Tibial nerve (tissue), 4 donors: ENCODE measurements around the gene MYPN. TPM values are rescaled to one million over a fixed set of nuclear protein-coding genes. Genes with fewer than 3 reads are reported as not detected.
"Not testable (repeated sequence)": the region's sequence is repeated elsewhere in the genome, so short reads cannot be mapped to it uniquely, and the experiment has no call there.

ENCODE experiments used
- DNase-seq, 2 donors: peaks; one replicate each; pipeline ENCODE4 v3.0.0-alpha.2; 2019; ENCODE audit warnings: low spot score in 2 of 2
- H3K27ac ChIP-seq, 4 donors: fragments of 200-600 bp; sonication (generic) in 3 of 4; one replicate each; pipeline ENCODE4 v1.5.1; 2017 to 2019; ENCODE audit warnings: mild to moderate bottlenecking in 1 of 4
- H3K27me3 ChIP-seq, 2 donors: fragments of 200-600 bp; sonication (generic) in 1 of 2; one replicate each; pipeline versions ENCODE4 v1.5.1 to v1.6.0; 2017 to 2019
- H3K36me3 ChIP-seq, 3 donors: fragments of 200-600 bp; sonication (generic); one replicate each; pipeline ENCODE4 v1.5.1; 2018 to 2019
- H3K4me1 ChIP-seq, 4 donors: fragments of 200-600 bp; sonication (generic) in 3 of 4; one replicate each; pipeline ENCODE4 v1.5.1; 2017 to 2019
- H3K4me3 ChIP-seq, 4 donors: fragments of 200-600 bp; sonication (generic) in 3 of 4; one replicate each; pipeline ENCODE4 v1.5.1; 2017 to 2019; ENCODE audit warnings: mild to moderate bottlenecking in 1 of 4, moderate library complexity in 1 of 4
- H3K9me3 ChIP-seq, 4 donors: fragments of 200-600 bp; sonication (generic) in 3 of 4; one replicate each; pipeline ENCODE4 v1.5.1; 2017 to 2019
- CTCF ChIP-seq, 5 experiments: fragments of 200-600 bp in 3 of 5; fragments of 450-650 bp in 2 of 5; sonication (generic) in 3 of 5; IDR thresholded peaks; one replicate each; pipeline ENCODE4 v1.5.1; 2016 to 2019; ENCODE audit warnings: antibody characterized with exemption in 5 of 5, mild to moderate bottlenecking in 3 of 5, moderate library complexity in 2 of 5
- EP300 ChIP-seq, 2 donors: sonication (generic); formaldehyde crosslinking; IDR thresholded peaks; one replicate each; pipeline ENCODE4 v1.6.1; 2017; ENCODE audit warnings: antibody characterized with exemption in 2 of 2, mild to moderate bottlenecking in 1 of 2
- POLR2A ChIP-seq, 2 donors: fragments of 450-650 bp; IDR thresholded peaks; one replicate each; pipeline ENCODE4 v1.6.1; 2017; ENCODE audit warnings: antibody characterized with exemption in 2 of 2, mild to moderate bottlenecking in 2 of 2, moderate library complexity in 2 of 2
- WGBS, 2 donors: methylation state at CpG; one replicate each; pipeline ENCODE4 v1.1.5; 2018; 5-methylcytosine and 5-hydroxymethylcytosine counted together
- total RNA-seq, 4 donors: library from RNA; depleted of rRNA; stranded (reverse); fragments of >200 nt; gene quantifications; one replicate each; pipeline ENCODE4 v1.1.0, GENCODE V29; 2016

The MYPN gene
- total RNA-seq, 4 donors from 2014 or later: not detected

GRCh38 chr10:68237173-68237572 is 127.9 kb downstream of the MYPN start:
- no peaks in the 10 kb centered on the region for H3K9me3 ChIP-seq
- 90 to 93% methylated on average over 3 of the region's 3 CpGs for WGBS, 2 donors
- no peak for TF ChIP-seq CTCF (IDR thresholded peaks at IDR 0.05)
- no peak for TF ChIP-seq EP300 (IDR thresholded peaks at IDR 0.05)
- no peak for TF ChIP-seq POLR2A (IDR thresholded peaks at IDR 0.05)

GRCh38 chr10:68238371-68238770 is 129.1 kb downstream of the MYPN start:
- DNase-seq: no peak
- TF ChIP-seq CTCF (IDR thresholded peaks at IDR 0.05) (no peak), POLR2A (IDR thresholded peaks at IDR 0.05) (no peak), EP300 (IDR thresholded peaks at IDR 0.05) (no peak)

More at GRCh38 chr10:68237173-68237572, 127.9 kb downstream of the MYPN start:
- Histone ChIP-seq H3K4me1 (peaks cover 0 to under 1% (median 0%) of the 10 kb centered on the region in 4 donors), H3K4me3 (no peak overlapping the region), H3K27me3 (no peaks in the 10 kb centered on the region), H3K36me3 (no peaks in the 10 kb centered on the region), H3K27ac (no peak overlapping the region)
- no peak for DNase-seq

GRCh38 chr10:68239069-68239468 is 129.8 kb downstream of the MYPN start:
- H3K4me1 ChIP-seq: no peaks in the 10 kb centered on the region
- no peak for DNase-seq
- H3K9me3 ChIP-seq: no peaks in the 10 kb centered on the region
- H3K27ac ChIP-seq: no peak overlapping the region
- WGBS, 2 donors: 89 to 98% methylated on average over 5 of the region's 5 CpGs
- no peak for TF ChIP-seq CTCF (IDR thresholded peaks at IDR 0.05)
- TF ChIP-seq POLR2A (IDR thresholded peaks at IDR 0.05): no peak
- no peak for TF ChIP-seq EP300 (IDR thresholded peaks at IDR 0.05)
- H3K36me3 ChIP-seq: no peaks in the 10 kb centered on the region
- H3K4me3 ChIP-seq: no peak overlapping the region
- no peaks in the 10 kb centered on the region for H3K27me3 ChIP-seq

More at GRCh38 chr10:68238371-68238770, 129.1 kb downstream of the MYPN start:
- 83 to 84% methylated on average over 6 of the region's 6 CpGs for WGBS, 2 donors
- Histone ChIP-seq H3K4me3 (no peak overlapping the region), H3K4me1 (no peaks in the 10 kb centered on the region), H3K27me3 (no peaks in the 10 kb centered on the region), H3K27ac (no peak overlapping the region), H3K36me3 (no peaks in the 10 kb centered on the region), H3K9me3 (no peaks in the 10 kb centered on the region)

- Histone ChIP-seq H3K9me3 (no peaks in the 10 kb centered on the region), H3K36me3 (no peaks in the 10 kb centered on the region), H3K4me1 (no peaks in the 10 kb centered on the region), H3K27ac (no peak overlapping the region), H3K4me3 (no peak overlapping the region), H3K27me3 (no peaks in the 10 kb centered on the region)
- 50 to 52% methylated on average over 5 of the region's 5 CpGs for WGBS, 2 donors
- TF ChIP-seq EP300 (IDR thresholded peaks at IDR 0.05): no peak
- TF ChIP-seq CTCF (IDR thresholded peaks at IDR 0.05): no peak
- TF ChIP-seq POLR2A (IDR thresholded peaks at IDR 0.05): no peak
- no peak for DNase-seq
These were observed 130.4 kb downstream of the MYPN start for GRCh38 chr10:68239596-68240150.

GRCh38 chr10:68242051-68242450 is 132.8 kb downstream of the MYPN start:
- no peaks in the 10 kb centered on the region for H3K36me3 ChIP-seq
- H3K4me1 ChIP-seq: no peaks in the 10 kb centered on the region
- no peak overlapping the region for H3K27ac ChIP-seq
- WGBS, 2 donors: 81 to 95% methylated on average over 2 of the region's 2 CpGs
- H3K27me3 ChIP-seq: no peaks in the 10 kb centered on the region
- no peak overlapping the region for H3K4me3 ChIP-seq
- no peak for TF ChIP-seq CTCF (IDR thresholded peaks at IDR 0.05)
- no peak for TF ChIP-seq EP300 (IDR thresholded peaks at IDR 0.05)
- TF ChIP-seq POLR2A (IDR thresholded peaks at IDR 0.05): no peak
- H3K9me3 ChIP-seq: no peaks in the 10 kb centered on the region
- DNase-seq: no peak

GRCh38 chr10:68246397-68246796 is 137.1 kb downstream of the MYPN start:
- 97 to 98% methylated on average over 7 of the region's 7 CpGs for WGBS, 2 donors
- H3K27me3 ChIP-seq, H3K4me1 ChIP-seq, H3K27ac ChIP-seq, H3K9me3 ChIP-seq, H3K4me3 ChIP-seq, H3K36me3 ChIP-seq, DNase-seq: not testable (repeated sequence)
